Loucy (cell line): Measurements from ENCODE around the gene LRRC59.

ENCODE experiments used
- H2AFZ ChIP-seq: fragments of 200-600 bp; sonication (generic); 2 replicates; pipeline ENCODE4 v1.6.0; 2016; ENCODE audit warnings: antibody characterized with exemption, mild to moderate bottlenecking, low read length, moderate library complexity
- H3F3A ChIP-seq: fragments of 200-600 bp; 2 replicates; pipeline ENCODE4 v1.6.0; 2016; ENCODE audit warnings: antibody characterized with exemption, low read depth, mild to moderate bottlenecking
- H3K27me3 ChIP-seq: fragments of 200-600 bp; sonication (generic); 2 replicates; pipeline ENCODE4 v1.6.1; 2014; ENCODE audit warnings: low read length, mild to moderate bottlenecking; ENCODE audit not compliant: insufficient read depth, poor library complexity, severe bottlenecking
- H3K36me3 ChIP-seq: fragments of 200-600 bp; sonication (generic); 2 replicates; pipeline ENCODE4 v1.6.1; 2016; ENCODE audit warnings: low read length; ENCODE audit not compliant: insufficient read depth
- H3K4me1 ChIP-seq: fragments of 200-600 bp; sonication (generic); 2 replicates; pipeline ENCODE4 v1.5.1; 2014; ENCODE audit warnings: low read length, mild to moderate bottlenecking; ENCODE audit not compliant: insufficient read depth, poor library complexity, severe bottlenecking
- H3K4me2 ChIP-seq: fragments of 200-600 bp; sonication (generic); 2 replicates; pipeline ENCODE4 v1.6.0; 2014; ENCODE audit warnings: antibody characterized with exemption, low read length, low read depth, mild to moderate bottlenecking; ENCODE audit not compliant: poor library complexity, severe bottlenecking
- H3K4me3 ChIP-seq: fragments of 200-600 bp; sonication (generic); 2 replicates; pipeline ENCODE4 v1.5.1; 2014; ENCODE audit warnings: low read length, mild to moderate bottlenecking, mixed read lengths; ENCODE audit not compliant: poor library complexity, severe bottlenecking
- H3K79me2 ChIP-seq: fragments of 200-600 bp; sonication (generic); 2 replicates; pipeline ENCODE4 v1.6.1; 2014; ENCODE audit warnings: low read length; ENCODE audit not compliant: insufficient read depth
- H3K9ac ChIP-seq: fragments of 200-600 bp; sonication (generic); 2 replicates; pipeline ENCODE4 v1.6.0; 2014; ENCODE audit warnings: mild to moderate bottlenecking, low read depth, low read length, moderate library complexity; ENCODE audit not compliant: poor library complexity, severe bottlenecking
- H3K9me2 ChIP-seq: fragments of 200-600 bp; sonication (generic); replicated peaks from 2 replicates; pipeline ENCODE4 v1.6.1; 2016; ENCODE audit warnings: low read depth, low read length, mixed read lengths
- H3K9me3 ChIP-seq: fragments of 200-600 bp; sonication (generic); 2 replicates; pipeline ENCODE4 v1.6.1; 2014; ENCODE audit warnings: mild to moderate bottlenecking, antibody characterized with exemption, low read length, low read depth; ENCODE audit not compliant: insufficient read depth
- H4K20me1 ChIP-seq: fragments of 200-600 bp; sonication (generic); 2 replicates; pipeline ENCODE4 v1.6.0; 2014; ENCODE audit warnings: antibody characterized with exemption, low read length, mild to moderate bottlenecking; ENCODE audit not compliant: insufficient read depth, poor library complexity, severe bottlenecking
- EZH2phosphoT487 ChIP-seq: fragments of 200-600 bp; IDR thresholded peaks from 2 replicates; pipeline ENCODE4 v1.6.1; 2018; ENCODE audit warnings: antibody characterized with exemption, mild to moderate bottlenecking, moderate library complexity, borderline replicate concordance
- TF ChIP-seq, protein P1 (sequence below): fragments of 200-600 bp; sonication (generic); conservative IDR thresholded peaks from 2 replicates; pipeline ENCODE4 v1.5.1; 2014; ENCODE audit warnings: mild to moderate bottlenecking, antibody characterized with exemption, low read length

LRRC59 gene

DNA sequence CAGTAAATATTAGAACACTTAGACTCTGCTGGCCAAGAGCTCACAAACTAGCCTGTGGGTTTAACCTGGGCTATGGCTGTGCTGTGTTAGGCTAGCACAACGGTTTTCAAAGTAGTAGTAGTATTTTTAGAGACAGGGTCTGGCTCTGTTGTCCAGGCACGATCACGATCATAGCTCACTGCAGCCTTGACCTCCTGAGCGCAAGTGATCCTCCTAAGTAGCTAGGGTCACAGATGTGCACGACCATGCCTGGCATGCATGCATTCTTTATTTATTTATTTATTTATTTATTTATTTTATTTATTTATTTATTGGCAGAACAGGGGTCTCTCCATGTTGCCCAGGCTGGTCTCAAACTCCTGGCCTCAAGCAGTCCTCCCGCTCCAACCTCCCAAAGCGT is 34.7 kb downstream of the LRRC59 start:
- no peak for TF ChIP-seq EZH2phosphoT487
- TF ChIP-seq, protein P1, sequence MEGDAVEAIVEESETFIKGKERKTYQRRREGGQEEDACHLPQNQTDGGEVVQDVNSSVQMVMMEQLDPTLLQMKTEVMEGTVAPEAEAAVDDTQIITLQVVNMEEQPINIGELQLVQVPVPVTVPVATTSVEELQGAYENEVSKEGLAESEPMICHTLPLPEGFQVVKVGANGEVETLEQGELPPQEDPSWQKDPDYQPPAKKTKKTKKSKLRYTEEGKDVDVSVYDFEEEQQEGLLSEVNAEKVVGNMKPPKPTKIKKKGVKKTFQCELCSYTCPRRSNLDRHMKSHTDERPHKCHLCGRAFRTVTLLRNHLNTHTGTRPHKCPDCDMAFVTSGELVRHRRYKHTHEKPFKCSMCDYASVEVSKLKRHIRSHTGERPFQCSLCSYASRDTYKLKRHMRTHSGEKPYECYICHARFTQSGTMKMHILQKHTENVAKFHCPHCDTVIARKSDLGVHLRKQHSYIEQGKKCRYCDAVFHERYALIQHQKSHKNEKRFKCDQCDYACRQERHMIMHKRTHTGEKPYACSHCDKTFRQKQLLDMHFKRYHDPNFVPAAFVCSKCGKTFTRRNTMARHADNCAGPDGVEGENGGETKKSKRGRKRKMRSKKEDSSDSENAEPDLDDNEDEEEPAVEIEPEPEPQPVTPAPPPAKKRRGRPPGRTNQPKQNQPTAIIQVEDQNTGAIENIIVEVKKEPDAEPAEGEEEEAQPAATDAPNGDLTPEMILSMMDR, result no peak
- Histone ChIP-seq H3F3A (no peaks in the 10 kb centered on the region), H2AFZ (no peak overlapping the region), H3K9me3 (no peaks in the 10 kb centered on the region), H3K4me2 (no peak overlapping the region), H3K4me3 (no peak overlapping the region), H3K9ac (no peak overlapping the region), H3K4me1 (no peaks in the 10 kb centered on the region), H3K9me2 (no peaks in the 10 kb centered on the region), H3K27me3 (no peaks in the 10 kb centered on the region), H4K20me1 (no peaks in the 10 kb centered on the region), H3K79me2 (no peaks in the 10 kb centered on the region), H3K36me3 (peaks cover 29% of the 10 kb centered on the region; the same call in 1 of the 2 replicates)

DNA sequence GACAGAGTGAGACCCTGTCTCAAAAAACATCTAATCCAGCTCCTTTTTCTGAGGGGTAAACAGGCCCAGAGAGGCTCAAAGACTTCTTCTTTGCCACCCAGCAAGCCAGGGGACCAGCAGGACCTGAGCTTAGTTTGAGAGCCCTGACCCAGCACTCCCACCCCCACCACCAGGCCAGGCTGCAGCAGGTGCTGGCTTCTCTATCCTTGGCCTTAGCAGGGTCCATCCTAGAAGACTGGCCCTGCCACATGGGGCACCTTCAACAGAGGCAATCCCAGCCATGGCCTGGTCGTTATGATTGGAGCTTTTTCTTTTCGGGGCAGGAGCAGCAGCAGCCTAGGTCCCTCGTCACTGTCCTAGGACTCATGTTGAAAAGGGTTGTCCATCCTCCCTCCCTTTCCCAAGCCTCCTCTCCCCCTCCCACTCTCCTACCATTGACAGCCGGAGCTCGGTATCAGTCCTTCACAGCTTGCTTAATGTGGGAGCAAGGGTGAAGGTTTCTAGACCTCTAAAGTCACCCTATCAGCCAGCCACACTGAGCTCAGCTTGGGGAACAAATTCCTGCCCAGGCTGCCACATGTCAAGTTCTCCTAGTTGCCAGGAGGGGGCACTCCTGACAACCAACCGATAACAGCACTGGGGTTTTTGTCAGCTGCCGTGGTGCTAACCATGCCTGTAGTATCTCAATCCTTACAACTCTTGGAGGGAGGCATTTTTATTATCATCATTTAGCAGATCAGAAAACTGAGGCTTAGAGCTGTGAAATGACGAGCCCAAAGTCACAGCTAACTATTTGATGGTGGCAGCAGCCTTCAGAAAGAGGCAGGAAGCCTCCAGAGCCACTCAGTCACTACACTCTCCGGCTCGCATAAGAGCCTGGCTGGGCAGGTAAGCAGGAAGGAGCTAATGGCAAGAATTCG is 35.5 kb downstream of the LRRC59 start:
- Histone ChIP-seq H3K36me3 (peaks cover 26% of the 10 kb centered on the region; the same call in 1 of the 2 replicates), H3K79me2 (no peaks in the 10 kb centered on the region), H3K9me2 (no peaks in the 10 kb centered on the region), H3K9ac (no peak overlapping the region), H3K4me2 (no peak overlapping the region), H3K27me3 (no peaks in the 10 kb centered on the region), H3K9me3 (no peaks in the 10 kb centered on the region), H3K4me1 (no peaks in the 10 kb centered on the region), H2AFZ (no peak overlapping the region), H4K20me1 (no peaks in the 10 kb centered on the region), H3K4me3 (no peak overlapping the region), H3F3A (no peaks in the 10 kb centered on the region)
- no peak for TF ChIP-seq EZH2phosphoT487
- TF ChIP-seq, protein P1, result peak; percentile 89

DNA sequence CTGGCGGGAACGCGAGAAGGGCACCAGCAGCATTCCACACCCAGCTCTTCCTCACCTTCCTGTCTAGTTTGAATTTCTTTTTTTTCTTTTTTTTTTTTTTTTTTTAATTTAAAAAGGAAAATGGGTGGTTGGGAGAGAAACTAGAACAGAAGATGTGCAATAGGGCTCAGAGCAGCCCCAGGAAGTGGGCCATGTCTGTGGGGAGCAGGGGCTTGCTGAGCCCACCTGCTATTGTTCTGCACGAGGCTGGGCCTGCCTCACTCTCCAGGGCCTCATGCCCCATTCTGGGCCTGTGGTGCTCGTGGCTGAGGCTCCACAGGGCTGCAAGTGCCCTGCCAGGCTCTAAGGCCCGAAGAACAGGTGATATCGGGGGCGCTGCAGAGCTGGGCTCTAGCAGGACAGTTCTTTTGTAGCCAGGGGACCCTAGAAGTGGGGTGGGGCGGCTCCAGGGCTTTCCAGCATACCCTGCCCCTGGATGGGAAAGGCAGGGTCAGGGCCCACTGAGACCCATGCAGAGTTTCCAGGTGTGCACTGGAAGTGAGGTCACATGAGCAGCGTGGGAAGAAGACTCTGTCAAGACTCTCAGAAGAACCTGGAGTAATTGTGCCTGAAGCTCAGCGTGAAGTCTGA is 36.7 kb downstream of the LRRC59 start:
- Histone ChIP-seq H3K4me3 (no peak overlapping the region), H3K4me2 (no peak overlapping the region), H2AFZ (no peak overlapping the region), H3K9me2 (no peaks in the 10 kb centered on the region), H4K20me1 (no peaks in the 10 kb centered on the region), H3F3A (no peaks in the 10 kb centered on the region), H3K9ac (no peak overlapping the region), H3K4me1 (no peaks in the 10 kb centered on the region), H3K27me3 (no peaks in the 10 kb centered on the region), H3K36me3 (peaks cover 33% of the 10 kb centered on the region; the same call in 1 of the 2 replicates), H3K79me2 (no peaks in the 10 kb centered on the region), H3K9me3 (no peaks in the 10 kb centered on the region)
- TF ChIP-seq, protein P1, result no peak
- no peak for TF ChIP-seq EZH2phosphoT487
